Neural cell (in vitro differentiated cells): ENCODE measurements around the gene CSRNP3. TPM values are rescaled to one million over a fixed set of nuclear protein-coding genes. Genes with fewer than 3 reads are reported as not detected.
"Not testable (repeated sequence)": the region's sequence is repeated elsewhere in the genome, so short reads cannot be mapped to it uniquely, and the experiment has no call there.

Experiments
- H2AFZ ChIP-seq: fragments of 200-600, 300-800 bp; sonication (generic), shearing (Covaris generic); 2 replicates; pipeline ENCODE4 v1.6.0; 2014; ENCODE audit warnings: low read depth, mild to moderate bottlenecking, antibody characterized with exemption, low read length, moderate library complexity
- H3F3A ChIP-seq: fragments of 200-600 bp; shearing (Covaris generic); 2 replicates; pipeline ENCODE4 v1.6.1; 2016; ENCODE audit warnings: mild to moderate bottlenecking, moderate library complexity, mixed read lengths, antibody characterized with exemption, low read length; ENCODE audit not compliant: insufficient read depth, poor library complexity, severe bottlenecking
- H3K27ac ChIP-seq: fragments of 200-600, 300-800 bp; sonication (generic), shearing (Covaris generic); 2 replicates; pipeline ENCODE4 v1.5.1; 2014; ENCODE audit warnings: mild to moderate bottlenecking, low read length, moderate library complexity
- H3K27me3 ChIP-seq: fragments of 300-800, 200-600 bp; sonication (generic), shearing (Covaris generic); 2 replicates; pipeline ENCODE4 v1.6.0; 2014; ENCODE audit warnings: mild to moderate bottlenecking, low read depth, low read length, moderate library complexity; ENCODE audit not compliant: insufficient read depth
- H3K36me3 ChIP-seq: fragments of 300-800, 200-600 bp; sonication (generic), shearing (Covaris generic); 2 replicates; pipeline ENCODE4 v1.5.1; 2014; ENCODE audit warnings: mild to moderate bottlenecking, antibody characterized with exemption, low read length, moderate library complexity; ENCODE audit not compliant: insufficient read depth
- H3K4me2 ChIP-seq: fragments of 300-800, 200-600 bp; sonication (generic), shearing (Covaris generic); 2 replicates; pipeline ENCODE4 v1.6.0; 2014; ENCODE audit warnings: mild to moderate bottlenecking, low read length
- H3K4me3 ChIP-seq: fragments of 300-800, 200-600 bp; sonication (generic), shearing (Covaris generic); 2 replicates; pipeline ENCODE4 v1.5.1; 2014; ENCODE audit warnings: mild to moderate bottlenecking, low read length, moderate library complexity
- H3K79me2 ChIP-seq: fragments of 200-600 bp; shearing (Covaris generic); replicated peaks from 2 replicates; pipeline ENCODE4 v1.6.0; 2014; ENCODE audit warnings: mild to moderate bottlenecking, low read length, moderate library complexity; ENCODE audit not compliant: insufficient read depth
- H3K9ac ChIP-seq: fragments of 300-800, 200-600 bp; sonication (generic), shearing (Covaris generic); 2 replicates; pipeline ENCODE4 v1.6.1; 2016; ENCODE audit warnings: mild to moderate bottlenecking, low read length, mixed read lengths
- H3K9me2 ChIP-seq: fragments of 200-600 bp; shearing (Covaris generic); 2 replicates; pipeline ENCODE4 v1.6.1; 2016; ENCODE audit warnings: mild to moderate bottlenecking, low read length, mixed read lengths; ENCODE audit not compliant: insufficient read depth
- H3K9me3 ChIP-seq: fragments of 200-600, 300-800 bp; sonication (generic), shearing (Covaris generic); 2 replicates; pipeline ENCODE4 v1.6.1; 2016; ENCODE audit warnings: mild to moderate bottlenecking, mixed run types, low read length, moderate library complexity, mixed read lengths
- H4K20me1 ChIP-seq: fragments of 200-600 bp; shearing (Covaris generic); 2 replicates; pipeline ENCODE4 v1.6.1; 2016; ENCODE audit warnings: mild to moderate bottlenecking, mixed run types; ENCODE audit not compliant: insufficient read depth
- CTCF ChIP-seq: fragments of 450-650 bp; IDR thresholded peaks from 2 replicates; pipeline ENCODE4 v1.5.1; 2014; ENCODE audit warnings: antibody characterized with exemption, mild to moderate bottlenecking, moderate library complexity; ENCODE audit not compliant: poor library complexity, severe bottlenecking
- EP300 ChIP-seq: fragments of 450-650 bp; conservative IDR thresholded peaks from 2 replicates; pipeline ENCODE4 v1.6.1; 2014; ENCODE audit warnings: antibody characterized with exemption, mild to moderate bottlenecking, moderate library complexity; ENCODE audit not compliant: poor library complexity, severe bottlenecking
- EZH2 ChIP-seq: fragments of 200-600, 300-800 bp; shearing (Covaris generic), sonication (generic); IDR thresholded peaks from 2 replicates; pipeline ENCODE4 v1.6.1; 2014; ENCODE audit warnings: antibody characterized with exemption, low read length, borderline replicate concordance, mild to moderate bottlenecking; ENCODE audit not compliant: insufficient read depth, poor library complexity, severe bottlenecking
- MXI1 ChIP-seq: fragments of 450-650 bp; conservative IDR thresholded peaks from 2 replicates; pipeline ENCODE4 v1.6.1; 2014; ENCODE audit warnings: antibody characterized with exemption, mild to moderate bottlenecking; ENCODE audit not compliant: poor library complexity, severe bottlenecking
- POLR2AphosphoS5 ChIP-seq: IDR thresholded peaks from 2 replicates; pipeline ENCODE4 v1.6.1; 2012
- RAD21 ChIP-seq: fragments of 450-650 bp; conservative IDR thresholded peaks from 2 replicates; pipeline ENCODE4 v1.6.1; 2014; ENCODE audit warnings: antibody characterized with exemption, mild to moderate bottlenecking, moderate library complexity
- REST ChIP-seq: IDR thresholded peaks from 2 replicates; pipeline ENCODE4 v1.6.1; 2012; ENCODE audit warnings: borderline replicate concordance
- SMC3 ChIP-seq: fragments of 450-650 bp; conservative IDR thresholded peaks from 2 replicates; pipeline ENCODE4 v1.6.1; 2014; ENCODE audit warnings: antibody characterized with exemption, mild to moderate bottlenecking, moderate library complexity; ENCODE audit not compliant: poor library complexity
- TAF1 ChIP-seq: IDR thresholded peaks from 2 replicates; pipeline ENCODE4 v1.6.1; 2012; ENCODE audit warnings: low read depth
- polyA plus RNA-seq: library from polyadenylated mRNA; depleted of rRNA; stranded (reverse); fragments of >200 nt; gene quantifications from 2 replicates; pipeline ENCODE4 v1.2.3, GENCODE V29; 2014

The CSRNP3 gene
- polyA plus RNA-seq, 1 donor from 2014 or later, result 66.6 TPM

- Histone ChIP-seq H2AFZ (no peak overlapping the region), H3K4me2 (no peak overlapping the region)
Observed at GRCh38 chr2:165587335-165587938, 117.9 kb downstream of the CSRNP3 start.

GRCh38 chr2:165590999-165591398 lies 121.5 kb downstream of the CSRNP3 start:
- peaks cover 12% of the 10 kb centered on the region for H3K36me3 ChIP-seq
- not testable (repeated sequence) for H2AFZ ChIP-seq

More at GRCh38 chr2:165587335-165587938, 117.9 kb downstream of the CSRNP3 start:
- H3K79me2 ChIP-seq, result peaks cover 88% of the 10 kb centered on the region
- no peak for TF ChIP-seq POLR2AphosphoS5
- H4K20me1 ChIP-seq, result no peaks in the 10 kb centered on the region
- H3K9me2 ChIP-seq, result no peaks in the 10 kb centered on the region
- H3F3A ChIP-seq, result no peaks in the 10 kb centered on the region
- no peaks in the 10 kb centered on the region for H3K9me3 ChIP-seq
- peaks cover 5% of the 10 kb centered on the region for H3K36me3 ChIP-seq
- no peak overlapping the region for H3K9ac ChIP-seq
- H3K4me3 ChIP-seq, result no peak overlapping the region
- no peak overlapping the region for H3K27ac ChIP-seq
- H3K27me3 ChIP-seq, result no peaks in the 10 kb centered on the region

GRCh38 chr2:165593081-165593480 lies 123.6 kb downstream of the CSRNP3 start:
- peaks cover 23% of the 10 kb centered on the region for H3K36me3 ChIP-seq
- peaks cover 48% of the 10 kb centered on the region for H3K79me2 ChIP-seq
- no peak for TF ChIP-seq REST
- no peak for TF ChIP-seq CTCF
- TF ChIP-seq TAF1, result no peak
- TF ChIP-seq EP300, result no peak
- TF ChIP-seq RAD21, result no peak
- TF ChIP-seq EZH2, result no peak
- no peak for TF ChIP-seq SMC3
- no peak for TF ChIP-seq MXI1
- no peak for TF ChIP-seq POLR2AphosphoS5
- H3K4me2 ChIP-seq, result no peak overlapping the region
- no peak overlapping the region for H3K27ac ChIP-seq
- no peaks in the 10 kb centered on the region for H3K9me3 ChIP-seq
- no peak overlapping the region for H2AFZ ChIP-seq
- no peaks in the 10 kb centered on the region for H3F3A ChIP-seq
- no peaks in the 10 kb centered on the region for H4K20me1 ChIP-seq
- H3K27me3 ChIP-seq, result no peaks in the 10 kb centered on the region
- no peak overlapping the region for H3K9ac ChIP-seq
- H3K9me2 ChIP-seq, result no peaks in the 10 kb centered on the region
- H3K4me3 ChIP-seq, result no peak overlapping the region

More at GRCh38 chr2:165590999-165591398, 121.5 kb downstream of the CSRNP3 start:
- H3F3A ChIP-seq, H3K27ac ChIP-seq, H3K27me3 ChIP-seq, H3K9me2 ChIP-seq, H4K20me1 ChIP-seq, H3K9me3 ChIP-seq, H3K4me3 ChIP-seq, H3K9ac ChIP-seq, H3K4me2 ChIP-seq: not testable (repeated sequence)
- H3K79me2 ChIP-seq, result peaks cover 61% of the 10 kb centered on the region
